Heart left ventricle (tissue), 16 donors: ENCODE measurements around the gene MRPS33. TPM values are rescaled to one million over a fixed set of nuclear protein-coding genes. Genes with fewer than 3 reads are reported as not detected.

Experiments used
- ATAC-seq, 4 donors: fragments of 200-7000 bp; cut with Tn5 transposase; one replicate each; pipeline ENCODE4 v1.9.1; 2020 to 2022; ENCODE audit warnings: moderate library complexity in 4 of 4, mild to moderate bottlenecking in 3 of 4, moderate number of reproducible peaks in 1 of 4
- DNase-seq, 5 donors: peaks; one replicate each; pipeline ENCODE4 v3.0.0-alpha.2; 2020
- H3K27ac ChIP-seq, 12 donors: fragments of 200-600 bp; sonication (generic) in 4 of 12; one replicate each; pipeline versions ENCODE4 v1.5.0 to v1.8.0; 2016 to 2022; ENCODE audit warnings: mild to moderate bottlenecking in 2 of 12
- H3K27me3 ChIP-seq, 9 donors: fragments of 200-600 bp; sonication (generic) in 2 of 9; one replicate each; pipeline versions ENCODE4 v1.5.1 to v1.8.0; 2016 to 2022; ENCODE audit warnings: mild to moderate bottlenecking in 3 of 9
- H3K36me3 ChIP-seq, 9 donors: fragments of 200-600 bp; sonication (generic) in 2 of 9; one replicate each; pipeline versions ENCODE4 v1.5.0 to v1.8.0; 2018 to 2022; ENCODE audit warnings: mild to moderate bottlenecking in 2 of 9
- H3K4me1 ChIP-seq, 12 donors: fragments of 200-600 bp; sonication (generic) in 4 of 12; one replicate each; pipeline versions ENCODE4 v1.5.0 to v1.8.0; 2016 to 2022; ENCODE audit warnings: mild to moderate bottlenecking in 3 of 12
- H3K4me3 ChIP-seq, 12 donors: fragments of 200-600 bp; sonication (generic) in 4 of 12; one replicate each; pipeline versions ENCODE4 v1.5.0 to v1.8.0; 2017 to 2022; ENCODE audit warnings: mild to moderate bottlenecking in 9 of 12, moderate library complexity in 4 of 12
- H3K9me3 ChIP-seq, 12 donors: fragments of 200-600 bp; sonication (generic) in 4 of 12; one replicate each; pipeline versions ENCODE4 v1.5.0 to v1.8.0; 2016 to 2022; ENCODE audit warnings: mild to moderate bottlenecking in 1 of 12
- POLR2A ChIP-seq, 2 donors: fragments of 450-650 bp; IDR thresholded peaks; one replicate each; pipeline ENCODE4 v1.6.1; 2017; ENCODE audit warnings: antibody characterized with exemption in 2 of 2, mild to moderate bottlenecking in 2 of 2, moderate library complexity in 2 of 2
- WGBS, 4 donors: extraction: QIAGEN DNeasy Blood & Tissue Kit in 2 of 4; methylation state at CpG; one replicate each; pipeline versions ENCODE4 v1.1.5 to v1.1.7; 2013 to 2018; 5-methylcytosine and 5-hydroxymethylcytosine counted together
- intact Hi-C, 10 donors: fragments of 100-400 bp; cut with DNase I; formaldehyde crosslinking; loops; one replicate each; pipeline versions ENCODE4 v1.11.1 to v1.14.2; 2022
- polyA plus RNA-seq, 2 donors: library from polyadenylated mRNA; stranded (reverse); fragments of 200-250 nt; gene quantifications; one replicate each; pipeline ENCODE4 v1.2.3, GENCODE V29; 2013
- total RNA-seq, 9 donors: library from RNA; depleted of rRNA in 2 of 9; stranded (reverse); fragments of >200 nt in 2 of 9; fragmentation: NEBNext Ultra II Directional in 3 of 9; extraction: Animal tissue kit (Norgen Biotek cat#: 25700) in 3 of 9; gene quantifications; one replicate each; pipeline versions ENCODE4 v1.1.0 to v1.2.4, GENCODE V29; 2016 to 2023
- TF ChIP-seq, protein P1 (sequence below), 12 donors: fragments of 200-600 bp; sonication (generic) in 4 of 12; IDR thresholded peaks; one replicate each; pipeline versions ENCODE4 v1.5.0 to v1.8.0; 2018 to 2022; ENCODE audit warnings: antibody characterized with exemption in 12 of 12, mild to moderate bottlenecking in 5 of 12
- donor health status: ischemic (EF 13 %, LVEDD 7.1; RV severe dilation, severe dysfunction).
- donor health status: healthy with polysubstance abuse.
- donor health status: DM: no; HTN: yes; CAD: no.
- donor health status: DM: no; HTN: no; CAD: no.
- donor health status: ischemic (EF 25% LVEDD 6.9; RV normal size, moderate dysfunction).
- donor health status: ischemic (EF 25% LVEDD 5.7; RV mildly dilated, moderate dysfunction).
- donor health status: healthy.
- donor health status: DM: yes; HTN: yes; CAD: no.
- donor health status: ischemic (EF 35%, LVEDD 5.7; RV mildly dilated, moderate dysfunction).
- donor health status: nonischemic (EF 11% LVEDD 7.7; RV severe dilation, severe dysfunction).
- donor health status: DM: yes; HTN: yes; CAD: no.
- donor health status: PGD.
- donor health status: ischemic (EF 29% LVEDD 5.4; RV normal size, mild dysfunction).
- donor health status: nonischemic (EF 23%, LVEDD 6.1; RV moderate dilation, normal function).

Gene MRPS33
- total and polyA plus RNA-seq, 11 donors: 43.7 to 146 (median 105) TPM

GRCh38 chr7:141001546-141001945, 13.2 kb downstream of the MRPS33 start:
- H3K4me1 ChIP-seq: no peaks in the 10 kb centered on the region
- H3K27me3 ChIP-seq: peaks cover 0 to 7% (median 0%) of the 10 kb centered on the region in 9 donors
- 14 to 26% (median 18%) methylated on average over 1 of the region's 1 CpG for WGBS, 4 donors
- H3K27ac ChIP-seq: no peak overlapping the region
- intact Hi-C loops: no loop called here
- H3K36me3 ChIP-seq: peaks cover 0 to 18% (median 12%) of the 10 kb centered on the region in 9 donors
- no peak for TF ChIP-seq POLR2A (IDR thresholded peaks at IDR 0.05)
- TF ChIP-seq, protein P1, sequence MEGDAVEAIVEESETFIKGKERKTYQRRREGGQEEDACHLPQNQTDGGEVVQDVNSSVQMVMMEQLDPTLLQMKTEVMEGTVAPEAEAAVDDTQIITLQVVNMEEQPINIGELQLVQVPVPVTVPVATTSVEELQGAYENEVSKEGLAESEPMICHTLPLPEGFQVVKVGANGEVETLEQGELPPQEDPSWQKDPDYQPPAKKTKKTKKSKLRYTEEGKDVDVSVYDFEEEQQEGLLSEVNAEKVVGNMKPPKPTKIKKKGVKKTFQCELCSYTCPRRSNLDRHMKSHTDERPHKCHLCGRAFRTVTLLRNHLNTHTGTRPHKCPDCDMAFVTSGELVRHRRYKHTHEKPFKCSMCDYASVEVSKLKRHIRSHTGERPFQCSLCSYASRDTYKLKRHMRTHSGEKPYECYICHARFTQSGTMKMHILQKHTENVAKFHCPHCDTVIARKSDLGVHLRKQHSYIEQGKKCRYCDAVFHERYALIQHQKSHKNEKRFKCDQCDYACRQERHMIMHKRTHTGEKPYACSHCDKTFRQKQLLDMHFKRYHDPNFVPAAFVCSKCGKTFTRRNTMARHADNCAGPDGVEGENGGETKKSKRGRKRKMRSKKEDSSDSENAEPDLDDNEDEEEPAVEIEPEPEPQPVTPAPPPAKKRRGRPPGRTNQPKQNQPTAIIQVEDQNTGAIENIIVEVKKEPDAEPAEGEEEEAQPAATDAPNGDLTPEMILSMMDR (IDR thresholded peaks at IDR 0.05): no peak
- no peak overlapping the region for H3K4me3 ChIP-seq
- no peak for ATAC-seq
- H3K9me3 ChIP-seq: no peaks in the 10 kb centered on the region
- DNase-seq: no peak

DNA sequence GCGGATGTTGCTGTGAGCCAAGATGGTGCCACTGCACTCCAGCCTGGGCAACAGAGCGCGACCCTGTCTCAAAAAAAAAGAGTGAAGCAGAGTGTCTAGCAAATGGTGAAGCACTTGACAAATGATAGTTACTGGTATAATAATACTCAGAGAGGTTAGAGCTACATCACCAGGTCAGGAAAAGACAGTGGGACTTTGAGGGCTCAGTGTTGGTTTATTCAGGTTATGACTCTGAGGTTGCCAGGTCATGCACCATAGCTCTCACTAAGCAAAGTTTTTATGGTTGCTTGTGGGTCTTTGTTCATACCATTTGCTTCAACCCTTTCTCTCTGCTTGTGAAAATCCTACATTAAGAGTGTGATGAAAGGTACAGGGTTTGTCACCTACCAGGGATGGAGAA, 13.6 kb downstream of the MRPS33 start:
- no peak for ATAC-seq
- H3K4me3 ChIP-seq: no peak overlapping the region
- no peaks in the 10 kb centered on the region for H3K9me3 ChIP-seq
- no peak for DNase-seq
- TF ChIP-seq POLR2A (IDR thresholded peaks at IDR 0.05): no peak
- TF ChIP-seq, protein P1 (IDR thresholded peaks at IDR 0.05): no peak
- H3K27me3 ChIP-seq: peaks cover 0 to 7% (median 0%) of the 10 kb centered on the region in 9 donors
- H3K27ac ChIP-seq: no peak overlapping the region
- H3K36me3 ChIP-seq: peaks cover 0 to 14% (median 8%) of the 10 kb centered on the region in 9 donors
- H3K4me1 ChIP-seq: no peaks in the 10 kb centered on the region
- intact Hi-C loops: no loop called here
- 92 to 99% (median 96%) methylated on average over 3 of the region's 3 CpGs for WGBS, 4 donors

DNA sequence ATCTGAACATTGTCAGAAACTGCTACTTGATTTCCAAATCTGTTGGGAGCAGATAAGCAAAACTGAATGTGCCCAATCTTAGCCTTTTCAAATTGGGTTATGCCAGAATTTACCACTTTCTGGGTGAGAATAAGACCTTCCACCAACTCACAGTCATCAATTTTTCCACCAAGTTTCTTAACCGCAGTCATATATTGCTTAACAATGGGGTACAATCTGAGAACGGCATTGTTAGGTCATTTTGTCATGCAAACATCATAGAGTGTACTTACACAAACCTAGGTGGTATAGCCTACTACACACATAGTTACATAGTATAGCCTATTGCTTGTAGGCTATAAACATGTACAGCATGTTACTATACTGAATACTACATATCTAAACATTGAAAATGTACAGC, 16.0 kb downstream of the MRPS33 start:
- Histone ChIP-seq H3K27me3 (peaks cover 0 to 7% (median 0%) of the 10 kb centered on the region in 9 donors), H3K27ac (no peak overlapping the region), H3K9me3 (no peaks in the 10 kb centered on the region), H3K4me3 (no peak overlapping the region), H3K36me3 (no peaks in the 10 kb centered on the region), H3K4me1 (no peaks in the 10 kb centered on the region)
- intact Hi-C loops: no loop called here
- 90 to 95% (median 92%) methylated on average over 2 of the region's 2 CpGs for WGBS, 4 donors
- DNase-seq: no peak
- ATAC-seq: no peak
- TF ChIP-seq POLR2A (IDR thresholded peaks at IDR 0.05): no peak
- TF ChIP-seq, protein P1 (IDR thresholded peaks at IDR 0.05): no peak

DNA sequence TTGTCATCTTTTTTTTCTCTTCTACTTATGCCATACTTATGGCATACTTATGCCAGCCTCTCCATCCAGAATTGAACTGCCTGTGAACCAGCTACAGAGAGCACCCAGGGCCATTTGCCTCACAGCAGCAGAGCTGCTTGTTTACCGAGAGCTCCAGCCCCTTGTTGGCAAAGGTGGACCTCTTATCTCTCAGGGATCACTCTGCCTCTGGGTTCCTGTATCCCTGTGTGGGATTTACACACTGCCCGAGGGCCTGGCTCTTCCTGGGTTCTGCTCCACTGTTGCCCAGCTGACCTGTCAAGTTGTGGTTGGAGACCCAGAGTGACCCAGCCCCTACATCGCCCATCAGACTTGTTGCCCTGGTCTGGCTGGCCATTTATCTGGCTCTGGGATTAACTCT, 22.3 kb downstream of the MRPS33 start:
- H3K36me3 ChIP-seq: no peaks in the 10 kb centered on the region
- H3K4me3 ChIP-seq: no peak overlapping the region
- no peak overlapping the region for H3K27ac ChIP-seq
- 56 to 70% (median 59%) methylated on average over 3 of the region's 3 CpGs for WGBS, 4 donors
- no peak for DNase-seq
- H3K9me3 ChIP-seq: no peaks in the 10 kb centered on the region
- H3K4me1 ChIP-seq: no peaks in the 10 kb centered on the region
- no peaks in the 10 kb centered on the region for H3K27me3 ChIP-seq
- intact Hi-C loops: no loop called here
- TF ChIP-seq, protein P1 (IDR thresholded peaks at IDR 0.05): no peak
- no peak for TF ChIP-seq POLR2A (IDR thresholded peaks at IDR 0.05)
- no peak for ATAC-seq
